Neural cell (in vitro differentiated cells): ENCODE measurements around the gene ELOB.

Source experiments
- CTCF ChIP-seq: fragments of 450-650 bp; IDR thresholded peaks from 2 replicates; pipeline ENCODE4 v1.5.1; 2014; ENCODE audit warnings: antibody characterized with exemption, mild to moderate bottlenecking, moderate library complexity; ENCODE audit not compliant: poor library complexity, severe bottlenecking
- EZH2 ChIP-seq: fragments of 200-600, 300-800 bp; shearing (Covaris generic), sonication (generic); IDR thresholded peaks from 2 replicates; pipeline ENCODE4 v1.6.1; 2014; ENCODE audit warnings: antibody characterized with exemption, low read length, borderline replicate concordance, mild to moderate bottlenecking; ENCODE audit not compliant: insufficient read depth, poor library complexity, severe bottlenecking
- POLR2AphosphoS5 ChIP-seq: IDR thresholded peaks from 2 replicates; pipeline ENCODE4 v1.6.1; 2012
- REST ChIP-seq: IDR thresholded peaks from 2 replicates; pipeline ENCODE4 v1.6.1; 2012; ENCODE audit warnings: borderline replicate concordance
- SMC3 ChIP-seq: fragments of 450-650 bp; conservative IDR thresholded peaks from 2 replicates; pipeline ENCODE4 v1.6.1; 2014; ENCODE audit warnings: antibody characterized with exemption, mild to moderate bottlenecking, moderate library complexity; ENCODE audit not compliant: poor library complexity
- TAF1 ChIP-seq: IDR thresholded peaks from 2 replicates; pipeline ENCODE4 v1.6.1; 2012; ENCODE audit warnings: low read depth

- TF ChIP-seq EZH2: no peak
- no peak for TF ChIP-seq CTCF
- no peak for TF ChIP-seq SMC3
- TF ChIP-seq REST: no peak
- no peak for TF ChIP-seq POLR2AphosphoS5
- no peak for TF ChIP-seq TAF1
These were observed 8.5 kb downstream of the ELOB start for GRCh38 chr16:2768403-2769089.
